Vagina (tissue), 2 donors: ENCODE measurements around the gene TTBK1. TPM values are rescaled to one million over a fixed set of nuclear protein-coding genes. Genes with fewer than 3 reads are reported as not detected.
A peak's percentile ranks its signal among the peaks of the same experiment; 100 is the strongest.
"Not testable (repeated sequence)": the region's sequence is repeated elsewhere in the genome, so short reads cannot be mapped to it uniquely, and the experiment has no call there.

Experiments
- DNase-seq, 2 donors: peaks; one replicate each; pipeline ENCODE4 v3.0.0-alpha.2; 2017; ENCODE audit errors: extremely low spot score in 2 of 2
- H3K27ac ChIP-seq: fragments of 200-600 bp; sonication (generic); one replicate; pipeline ENCODE4 v1.5.1; 2019
- H3K27me3 ChIP-seq: fragments of 200-600 bp; sonication (generic); one replicate; pipeline ENCODE4 v1.5.1; 2019
- H3K36me3 ChIP-seq, 2 donors: fragments of 200-600 bp; sonication (generic); one replicate each; pipeline ENCODE4 v1.5.1; 2017 to 2019
- H3K4me1 ChIP-seq: fragments of 200-600 bp; sonication (generic); one replicate; pipeline ENCODE4 v1.5.1; 2019
- H3K4me3 ChIP-seq, 2 donors: fragments of 200-600 bp; sonication (generic); 1 replicate in 1 of 2; 2 replicates in 1 of 2; pipeline ENCODE4 v1.5.1; 2016 to 2019
- H3K9me3 ChIP-seq: fragments of 200-600 bp; sonication (generic); one replicate; pipeline ENCODE4 v1.5.1; 2019
- CTCF ChIP-seq, 3 experiments: fragments of 450-650 bp in 2 of 3; fragments of 200-600 bp in 1 of 3; sonication (generic) in 1 of 3; IDR thresholded peaks; one replicate each; pipeline ENCODE4 v1.5.1; 2017 to 2019; ENCODE audit warnings: antibody characterized with exemption in 3 of 3, mild to moderate bottlenecking in 2 of 3, moderate library complexity in 2 of 3
- POLR2A ChIP-seq, 2 donors: fragments of 450-650 bp; IDR thresholded peaks; one replicate each; pipeline ENCODE4 v1.6.1; 2017; ENCODE audit warnings: antibody characterized with exemption in 2 of 2, mild to moderate bottlenecking in 2 of 2, moderate library complexity in 2 of 2
- POLR2AphosphoS5 ChIP-seq, 2 donors: sonication (generic); formaldehyde crosslinking; IDR thresholded peaks; one replicate each; pipeline ENCODE4 v1.9.0; 2017; ENCODE audit warnings: antibody characterized with exemption in 2 of 2, mild to moderate bottlenecking in 2 of 2, low read depth in 1 of 2; ENCODE audit not compliant: insufficient read depth in 1 of 2
- intact Hi-C: fragments of 100-400 bp; cut with DNase I; formaldehyde crosslinking; loops from one replicate; pipeline ENCODE4 v1.15.1; 2023
- total RNA-seq: library from RNA; depleted of rRNA; stranded (reverse); fragments of >200 nt; gene quantifications from one replicate; pipeline ENCODE4 v1.2.3, GENCODE V29; 2016

TTBK1 gene
- total RNA-seq, 1 donor from 2014 or later: not detected

- TF ChIP-seq POLR2AphosphoS5 (IDR thresholded peaks at IDR 0.05; ENCODE audit: insufficient read depth in 1 of 2, low read depth in 1 of 2) (no peak), POLR2A (IDR thresholded peaks at IDR 0.05) (no peak), CTCF (IDR thresholded peaks at IDR 0.05) (no peak)
- H3K4me1 ChIP-seq: no peaks in the 10 kb centered on the region
- no peak overlapping the region for H3K4me3 ChIP-seq
- intact Hi-C loops: no loop called here
- no peak overlapping the region for H3K27ac ChIP-seq
- H3K36me3 ChIP-seq: no peaks in the 10 kb centered on the region
- H3K27me3 ChIP-seq: no peaks in the 10 kb centered on the region
- peak in 1 of 2 donors; percentile 27 for DNase-seq
- no peaks in the 10 kb centered on the region for H3K9me3 ChIP-seq
Measured at GRCh38 chr6:43298565-43299337, 55.5 kb downstream of the TTBK1 start.

- no peak overlapping the region for H3K27ac ChIP-seq
- H3K36me3 ChIP-seq: no peaks in the 10 kb centered on the region
- no peak for TF ChIP-seq CTCF (IDR thresholded peaks at IDR 0.05)
- no peak for TF ChIP-seq POLR2AphosphoS5 (IDR thresholded peaks at IDR 0.05; ENCODE audit: insufficient read depth in 1 of 2, low read depth in 1 of 2)
- no peak for TF ChIP-seq POLR2A (IDR thresholded peaks at IDR 0.05)
- H3K4me3 ChIP-seq: no peak overlapping the region
- no peaks in the 10 kb centered on the region for H3K4me1 ChIP-seq
- H3K27me3 ChIP-seq: no peaks in the 10 kb centered on the region
- no peaks in the 10 kb centered on the region for H3K9me3 ChIP-seq
- peak in 1 of 2 donors; percentile 60 for DNase-seq
- intact Hi-C loops: no loop called here
Measured at GRCh38 chr6:43299338-43300293, 56.3 kb downstream of the TTBK1 start.

DNA sequence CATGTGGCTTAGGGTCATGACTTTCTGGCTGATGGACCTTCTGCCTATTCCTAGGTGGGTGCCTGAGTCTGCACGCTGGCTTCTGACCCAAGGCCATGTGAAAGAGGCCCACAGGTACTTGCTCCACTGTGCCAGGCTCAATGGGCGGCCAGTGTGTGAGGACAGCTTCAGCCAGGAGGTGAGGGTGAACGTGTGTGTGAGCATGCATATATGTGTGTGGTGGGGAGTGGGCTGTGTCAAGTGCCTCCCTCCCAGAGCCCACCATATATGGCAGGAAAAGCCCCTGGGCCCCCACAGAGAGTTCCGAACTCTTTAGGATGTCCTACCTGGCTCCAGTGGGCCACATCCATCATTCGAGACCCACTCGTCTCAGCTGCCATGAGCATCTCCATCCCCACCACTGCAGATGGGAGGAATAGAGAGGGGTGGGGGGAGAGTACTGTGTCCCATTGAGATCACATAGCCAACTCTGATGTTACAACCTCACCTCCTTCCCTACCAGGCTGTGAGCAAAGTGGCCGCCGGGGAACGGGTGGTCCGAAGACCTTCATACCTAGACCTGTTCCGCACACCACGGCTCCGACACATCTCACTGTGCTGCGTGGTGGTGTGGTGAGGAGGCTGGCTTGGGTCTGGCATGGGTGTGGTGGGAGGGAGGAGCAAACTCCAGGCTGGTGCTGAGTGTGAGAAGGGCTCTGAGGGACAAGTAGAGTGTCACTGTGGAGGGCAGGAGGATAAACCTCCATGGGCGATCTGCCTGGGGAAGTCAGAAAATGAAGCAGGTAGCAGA, 58.0 kb downstream of the TTBK1 start:
- Histone ChIP-seq H3K4me1 (no peaks in the 10 kb centered on the region), H3K9me3 (no peaks in the 10 kb centered on the region), H3K27ac (no peak overlapping the region), H3K36me3 (no peaks in the 10 kb centered on the region), H3K27me3 (no peaks in the 10 kb centered on the region), H3K4me3 (no peak overlapping the region)
- TF ChIP-seq POLR2AphosphoS5 (IDR thresholded peaks at IDR 0.05; ENCODE audit: insufficient read depth in 1 of 2, low read depth in 1 of 2) (no peak), POLR2A (IDR thresholded peaks at IDR 0.05) (no peak), CTCF (IDR thresholded peaks at IDR 0.05) (no peak)
- peak in 1 of 2 donors; percentile 65 for DNase-seq
- intact Hi-C loops: no loop called here

DNA sequence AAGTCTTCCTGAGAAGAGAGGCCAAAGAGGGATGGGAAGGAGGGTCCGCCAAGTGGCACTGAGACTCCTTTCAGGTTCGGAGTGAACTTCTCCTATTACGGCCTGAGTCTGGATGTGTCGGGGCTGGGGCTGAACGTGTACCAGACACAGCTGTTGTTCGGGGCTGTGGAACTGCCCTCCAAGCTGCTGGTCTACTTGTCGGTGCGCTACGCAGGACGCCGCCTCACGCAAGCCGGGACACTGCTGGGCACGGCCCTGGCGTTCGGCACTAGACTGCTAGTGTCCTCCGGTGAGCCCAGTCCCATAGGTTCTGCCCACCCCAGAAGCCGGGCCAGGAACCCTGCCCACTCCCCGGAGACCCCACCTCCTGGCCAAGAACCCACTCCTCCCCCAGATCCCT, 58.8 kb downstream of the TTBK1 start:
- intact Hi-C loops: no loop called here
- DNase-seq: peak in 1 of 2 donors; percentile 56
- no peaks in the 10 kb centered on the region for H3K4me1 ChIP-seq
- H3K27me3 ChIP-seq: no peaks in the 10 kb centered on the region
- no peak overlapping the region for H3K27ac ChIP-seq
- no peaks in the 10 kb centered on the region for H3K9me3 ChIP-seq
- no peak for TF ChIP-seq POLR2A (IDR thresholded peaks at IDR 0.05)
- no peak for TF ChIP-seq POLR2AphosphoS5 (IDR thresholded peaks at IDR 0.05; ENCODE audit: insufficient read depth in 1 of 2, low read depth in 1 of 2)
- no peak for TF ChIP-seq CTCF (IDR thresholded peaks at IDR 0.05)
- no peak overlapping the region for H3K4me3 ChIP-seq
- no peaks in the 10 kb centered on the region for H3K36me3 ChIP-seq

DNA sequence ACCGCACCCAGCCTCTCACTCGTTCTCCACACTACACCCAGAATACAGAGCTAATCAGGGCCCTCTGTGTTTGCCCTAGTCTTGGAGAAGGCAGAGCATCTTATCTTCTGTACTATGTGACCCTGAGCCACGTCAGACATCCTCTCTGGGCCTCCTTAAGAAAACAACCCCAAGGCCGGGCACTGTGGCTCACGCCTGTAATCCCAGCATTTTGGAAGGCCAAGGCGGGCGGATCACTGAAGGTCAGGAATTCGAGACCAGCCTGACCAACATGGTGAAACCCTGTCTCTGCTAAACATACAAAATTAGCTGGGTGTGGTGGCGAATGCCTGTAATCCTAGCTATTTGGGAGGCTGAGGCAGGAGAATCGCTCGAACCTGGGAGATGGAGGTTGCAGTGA, 59.7 kb downstream of the TTBK1 start:
- H3K27me3 ChIP-seq, H3K36me3 ChIP-seq, H3K27ac ChIP-seq, H3K4me3 ChIP-seq, H3K4me1 ChIP-seq, H3K9me3 ChIP-seq, intact Hi-C loops: not testable (repeated sequence)
- peak in 1 of 2 donors; percentile 56 for DNase-seq
